PC-3 (cell line): Measurements from ENCODE around the gene GLB1L3.

Experiments used
- EZH2 ChIP-seq: fragments of 300-600 bp; sonication (generic); IDR thresholded peaks from one replicate; pipeline ENCODE4 v1.6.1; 2017; ENCODE audit warnings: antibody characterized with exemption, mild to moderate bottlenecking, low read length; ENCODE audit not compliant: unreplicated experiment
- EZH2phosphoT487 ChIP-seq: fragments of 300-600 bp; sonication (generic); IDR thresholded peaks from 2 replicates; pipeline ENCODE4 v1.6.1; 2018; ENCODE audit warnings: mild to moderate bottlenecking, antibody characterized with exemption, low read length, borderline replicate concordance
- TF ChIP-seq, protein P1 (sequence below): fragments of 300-600 bp; sonication (generic); conservative IDR thresholded peaks from 2 replicates; pipeline ENCODE4 v1.5.1; 2017; ENCODE audit warnings: antibody characterized with exemption, low read depth, mild to moderate bottlenecking, low read length

DNA sequence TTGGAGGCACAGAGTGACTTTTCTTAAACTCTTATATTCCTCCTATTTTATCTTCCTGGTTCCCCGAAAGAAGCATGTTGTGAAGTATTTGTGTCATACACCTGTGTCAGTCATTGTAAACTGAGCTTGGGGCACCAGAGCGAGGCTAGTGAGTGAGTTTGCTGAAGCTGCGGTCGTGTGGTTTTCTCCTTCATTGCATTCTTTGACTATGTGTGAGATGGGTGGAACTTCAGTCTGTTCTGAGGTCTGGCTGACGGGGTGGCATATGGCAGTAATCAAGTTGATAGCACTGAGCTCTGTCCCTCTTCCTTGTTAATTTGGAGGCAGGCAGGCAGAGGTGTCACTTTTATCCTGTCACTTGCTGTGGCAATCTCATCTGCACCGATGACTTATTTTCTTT, 47.6 kb upstream of the GLB1L3 start:
- TF ChIP-seq, protein P1, sequence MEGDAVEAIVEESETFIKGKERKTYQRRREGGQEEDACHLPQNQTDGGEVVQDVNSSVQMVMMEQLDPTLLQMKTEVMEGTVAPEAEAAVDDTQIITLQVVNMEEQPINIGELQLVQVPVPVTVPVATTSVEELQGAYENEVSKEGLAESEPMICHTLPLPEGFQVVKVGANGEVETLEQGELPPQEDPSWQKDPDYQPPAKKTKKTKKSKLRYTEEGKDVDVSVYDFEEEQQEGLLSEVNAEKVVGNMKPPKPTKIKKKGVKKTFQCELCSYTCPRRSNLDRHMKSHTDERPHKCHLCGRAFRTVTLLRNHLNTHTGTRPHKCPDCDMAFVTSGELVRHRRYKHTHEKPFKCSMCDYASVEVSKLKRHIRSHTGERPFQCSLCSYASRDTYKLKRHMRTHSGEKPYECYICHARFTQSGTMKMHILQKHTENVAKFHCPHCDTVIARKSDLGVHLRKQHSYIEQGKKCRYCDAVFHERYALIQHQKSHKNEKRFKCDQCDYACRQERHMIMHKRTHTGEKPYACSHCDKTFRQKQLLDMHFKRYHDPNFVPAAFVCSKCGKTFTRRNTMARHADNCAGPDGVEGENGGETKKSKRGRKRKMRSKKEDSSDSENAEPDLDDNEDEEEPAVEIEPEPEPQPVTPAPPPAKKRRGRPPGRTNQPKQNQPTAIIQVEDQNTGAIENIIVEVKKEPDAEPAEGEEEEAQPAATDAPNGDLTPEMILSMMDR: no peak
- TF ChIP-seq EZH2 (no peak), EZH2phosphoT487 (no peak)
